OCI-LY7 (cell line): ENCODE results near the gene UBE2N.

ENCODE experiments used
- CTCF ChIP-seq: fragments of 200-600 bp; sonication (generic); conservative IDR thresholded peaks from 2 replicates; pipeline ENCODE4 v1.5.1; 2014; ENCODE audit warnings: mild to moderate bottlenecking, antibody characterized with exemption, low read length, moderate library complexity, mixed read lengths
- EZH2phosphoT487 ChIP-seq: fragments of 200-600 bp; sonication (generic); IDR thresholded peaks from 2 replicates; pipeline ENCODE4 v1.6.1; 2018; ENCODE audit warnings: low read depth, borderline replicate concordance, mild to moderate bottlenecking, mixed run types, antibody characterized with exemption, low read length, moderate library complexity, mixed read lengths

DNA sequence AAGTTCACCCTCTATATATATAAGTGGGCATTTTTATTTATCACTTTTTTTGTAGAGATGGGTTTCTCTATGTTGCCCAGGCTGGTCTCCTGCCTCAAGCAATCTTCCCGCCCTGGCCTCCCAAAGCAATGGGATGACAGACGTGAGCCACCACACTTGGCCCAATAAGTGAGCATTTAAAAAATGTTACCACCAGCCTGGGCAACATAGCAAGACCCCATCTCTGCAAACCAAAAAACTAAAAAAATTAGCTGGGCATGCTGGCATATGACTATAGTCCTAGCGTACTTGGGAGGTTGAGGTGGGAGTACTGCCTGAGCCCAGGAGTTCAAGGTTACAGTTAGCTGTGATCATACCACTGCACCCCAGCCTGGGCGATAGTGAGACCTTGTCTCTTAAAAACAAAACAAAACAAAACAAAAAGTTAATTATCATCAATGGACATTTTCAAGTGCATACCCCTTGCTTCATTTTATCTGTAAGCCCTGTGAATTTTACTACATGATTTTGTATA, 23.7 kb downstream of the UBE2N start:
- TF ChIP-seq CTCF (no peak), EZH2phosphoT487 (no peak)
